Activated B cell treated with CpG ODN at 0.5 μM for 24 hours (primary cell): ENCODE data around the gene CTXND2. TPM values are rescaled to one million over a fixed set of nuclear protein-coding genes. Genes with fewer than 3 reads are reported as not detected.

Experiments
- ATAC-seq: fragments of 200-7000 bp; cut with Tn5 transposase; one replicate; pipeline ENCODE4 v1.10.0; 2021; ENCODE audit warnings: low read depth, mild to moderate bottlenecking, moderate library complexity
- CTCF ChIA-PET: fragments of 350-600 bp; sonication (Branson Sonifier 250); formaldehyde crosslinking; loops from one replicate; lab custom pipeline; 2021; ENCODE audit warnings: antibody characterized with exemption; lab: Charles Lee
- POLR2A ChIA-PET: fragments of 350-600 bp; sonication (Branson Sonifier 250); formaldehyde crosslinking; loops from one replicate; lab custom pipeline; 2021; ENCODE audit warnings: antibody characterized with exemption; lab: Charles Lee
- DNase-seq: peaks from one replicate; pipeline ENCODE4 v3.0.0; 2022
- H3K27ac Mint-ChIP-seq: one replicate; pipeline ENCODE4 v1.8.0; 2020; ENCODE audit warnings: mixed read lengths
- H3K27me3 Mint-ChIP-seq: one replicate; pipeline ENCODE4 v1.8.0; 2021; ENCODE audit warnings: mixed read lengths
- H3K36me3 Mint-ChIP-seq: one replicate; pipeline ENCODE4 v1.8.0; 2021; ENCODE audit warnings: low read depth, mixed read lengths
- H3K4me1 Mint-ChIP-seq: one replicate; pipeline ENCODE4 v1.8.0; 2021; ENCODE audit warnings: mixed read lengths
- H3K4me3 Mint-ChIP-seq: one replicate; pipeline ENCODE4 v1.8.0; 2020; ENCODE audit warnings: mild to moderate bottlenecking, mixed read lengths
- H3K9me3 Mint-ChIP-seq: one replicate; pipeline ENCODE4 v1.8.0; 2020; ENCODE audit warnings: mixed read lengths
- intact Hi-C: fragments of 100-400 bp; cut with micrococcal nuclease; formaldehyde crosslinking; loops from one replicate; pipeline ENCODE4 v1.15.1; 2024
- total RNA-seq: library from RNA; stranded (reverse); gene quantifications from 2 replicates; pipeline ENCODE4 v1.2.3, GENCODE V29; 2022
- TF ChIP-seq, protein P1 (sequence below): fragments of 200-600 bp; IDR thresholded peaks from one replicate; pipeline ENCODE4 v1.8.0; 2022; ENCODE audit warnings: antibody characterized with exemption, mild to moderate bottlenecking

Gene CTXND2
- total RNA-seq, 1 donor from 2014 or later, result not detected

DNA sequence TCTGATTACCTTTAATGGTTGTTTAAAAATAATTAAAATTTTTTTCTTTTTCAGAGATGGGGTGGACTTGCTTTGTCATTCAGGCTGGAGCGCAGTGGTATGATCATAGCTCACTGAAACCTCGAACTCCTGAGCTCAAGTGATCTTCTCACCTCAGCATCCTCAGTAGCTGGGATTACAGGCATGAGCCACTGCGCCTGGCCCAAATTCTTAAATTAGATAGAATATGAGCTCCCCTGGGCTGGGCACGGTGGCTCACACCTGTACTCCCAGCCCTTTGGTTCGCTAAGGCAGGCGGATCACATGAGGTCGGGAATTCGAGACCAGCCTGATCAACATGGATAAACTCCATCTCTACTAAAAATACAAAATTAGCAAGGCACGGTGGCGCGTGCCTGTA, 70.7 kb downstream of the CTXND2 start:
- Mint-ChIP-seq H3K9me3 (no peaks in the 10 kb centered on the region), H3K27ac (no peak overlapping the region), H3K36me3 (peaks cover 81% of the 10 kb centered on the region), H3K4me3 (no peak overlapping the region), H3K4me1 (no peaks in the 10 kb centered on the region), H3K27me3 (no peaks in the 10 kb centered on the region)
- POLR2A ChIA-PET, result interaction anchor here (0.5 to 1.0 kb wide), 2 partner anchors 12 to 16 kb away, joined by 3 to 4 read pairs; no protein-coding TSS in a partner anchor
- TF ChIP-seq, protein P1, sequence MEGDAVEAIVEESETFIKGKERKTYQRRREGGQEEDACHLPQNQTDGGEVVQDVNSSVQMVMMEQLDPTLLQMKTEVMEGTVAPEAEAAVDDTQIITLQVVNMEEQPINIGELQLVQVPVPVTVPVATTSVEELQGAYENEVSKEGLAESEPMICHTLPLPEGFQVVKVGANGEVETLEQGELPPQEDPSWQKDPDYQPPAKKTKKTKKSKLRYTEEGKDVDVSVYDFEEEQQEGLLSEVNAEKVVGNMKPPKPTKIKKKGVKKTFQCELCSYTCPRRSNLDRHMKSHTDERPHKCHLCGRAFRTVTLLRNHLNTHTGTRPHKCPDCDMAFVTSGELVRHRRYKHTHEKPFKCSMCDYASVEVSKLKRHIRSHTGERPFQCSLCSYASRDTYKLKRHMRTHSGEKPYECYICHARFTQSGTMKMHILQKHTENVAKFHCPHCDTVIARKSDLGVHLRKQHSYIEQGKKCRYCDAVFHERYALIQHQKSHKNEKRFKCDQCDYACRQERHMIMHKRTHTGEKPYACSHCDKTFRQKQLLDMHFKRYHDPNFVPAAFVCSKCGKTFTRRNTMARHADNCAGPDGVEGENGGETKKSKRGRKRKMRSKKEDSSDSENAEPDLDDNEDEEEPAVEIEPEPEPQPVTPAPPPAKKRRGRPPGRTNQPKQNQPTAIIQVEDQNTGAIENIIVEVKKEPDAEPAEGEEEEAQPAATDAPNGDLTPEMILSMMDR, result no peak
- DNase-seq, result no peak
- CTCF ChIA-PET, result no interaction called here
- no peak for ATAC-seq
- intact Hi-C loops, result no loop called here

DNA sequence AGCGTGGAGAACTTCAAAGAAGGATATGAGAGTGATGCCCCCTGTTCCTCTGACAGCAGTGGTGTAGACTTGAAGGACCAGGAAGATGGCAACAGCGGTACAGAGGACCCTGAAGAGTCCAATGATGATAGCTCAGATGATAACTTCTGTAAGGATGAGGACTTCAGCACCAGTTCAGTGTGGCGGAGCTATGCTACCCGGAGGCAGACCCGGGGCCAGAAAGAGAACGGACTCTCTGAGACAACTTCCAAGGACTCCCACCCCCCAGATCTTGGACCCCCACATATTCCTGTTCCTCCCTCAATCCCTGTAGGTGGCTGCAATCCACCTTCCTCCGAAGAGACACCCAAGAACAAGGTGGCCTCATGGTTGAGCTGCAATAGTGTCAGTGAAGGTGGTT, 73.7 kb downstream of the CTXND2 start:
- ChIA-PET CTCF (no interaction called here), POLR2A (interaction anchor here (0.7 kb wide), 1 partner anchor 11 kb away, joined by 3 read pairs; no protein-coding TSS in a partner anchor)
- ATAC-seq (no peak), DNase-seq (no peak)
- peaks cover 83% of the 10 kb centered on the region for H3K36me3 Mint-ChIP-seq
- H3K27me3 Mint-ChIP-seq, result no peaks in the 10 kb centered on the region
- H3K4me1 Mint-ChIP-seq, result no peaks in the 10 kb centered on the region
- no peaks in the 10 kb centered on the region for H3K9me3 Mint-ChIP-seq
- intact Hi-C loops, result no loop called here
- TF ChIP-seq, protein P1, result no peak
- no peak overlapping the region for H3K27ac Mint-ChIP-seq
- no peak overlapping the region for H3K4me3 Mint-ChIP-seq

DNA sequence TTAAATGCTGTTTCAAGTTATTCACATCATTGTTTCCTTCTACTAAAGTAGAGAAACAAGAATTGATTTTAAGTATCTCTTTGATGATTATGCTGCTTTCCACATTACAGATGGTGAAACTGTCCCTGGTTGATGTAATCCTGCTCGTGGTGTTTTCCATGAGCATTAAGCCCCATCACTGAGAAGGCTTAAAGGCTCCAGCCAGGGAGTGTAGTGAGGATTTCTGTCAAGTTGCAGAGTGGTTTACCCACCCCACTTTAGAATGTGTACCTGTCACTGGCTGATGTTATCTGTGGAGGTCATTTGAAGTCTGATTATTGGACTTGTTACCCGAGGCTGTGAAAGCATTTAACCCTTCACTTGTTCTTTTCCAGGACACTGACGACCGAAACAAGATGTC, 74.8 kb downstream of the CTXND2 start:
- Mint-ChIP-seq H3K9me3 (no peaks in the 10 kb centered on the region), H3K4me3 (no peak overlapping the region), H3K36me3 (peaks cover 88% of the 10 kb centered on the region), H3K27me3 (no peaks in the 10 kb centered on the region), H3K27ac (no peak overlapping the region), H3K4me1 (no peaks in the 10 kb centered on the region)
- ATAC-seq, result no peak
- DNase-seq, result no peak
- ChIA-PET POLR2A (interaction anchor here (1.9 kb wide), 1 partner anchor 12 kb away, joined by 6 read pairs; no protein-coding TSS in a partner anchor), CTCF (no interaction called here)
- TF ChIP-seq, protein P1, result no peak
- intact Hi-C loops, result no loop called here

Other genes starting within 250 kb of the CTXND2 start
- 19.7 and 22.5 TPM in 2 replicates for gene GOLPH3L, start 190.0 kb upstream of the CTXND2 start, total RNA-seq
- gene HORMAD1, start 166.2 kb upstream of the CTXND2 start, total RNA-seq, result 1.4 and 1.6 TPM in 2 replicates
- gene CTSS, start 121.4 kb upstream of the CTXND2 start, total RNA-seq, result 162 and 165 TPM in 2 replicates
- gene CTSK, start 78.9 kb upstream of the CTXND2 start, total RNA-seq, result 2.1 and 3.5 TPM in 2 replicates
- gene ARNT, start 10.5 kb upstream of the CTXND2 start, total RNA-seq, result 35.9 and 40.5 TPM in 2 replicates
- 101 and 105 TPM in 2 replicates for gene SETDB1, start 39.2 kb downstream of the CTXND2 start, total RNA-seq
- 95.5 and 106 TPM in 2 replicates for gene CERS2, start 87.7 kb downstream of the CTXND2 start, total RNA-seq
- gene ANXA9, start 95.2 kb downstream of the CTXND2 start, total RNA-seq, result not detected in 2 replicates
- 8.9 and 10.7 TPM in 2 replicates for gene MINDY1, start 119.8 kb downstream of the CTXND2 start, total RNA-seq
- gene PRUNE1, start 121.3 kb downstream of the CTXND2 start, total RNA-seq, result 12.9 and 14.2 TPM in 2 replicates
- gene BNIPL, start 149.4 kb downstream of the CTXND2 start, total RNA-seq, result 1.00 and 1.2 TPM in 2 replicates
- gene C1orf56, start 160.6 kb downstream of the CTXND2 start, total RNA-seq, result 2.4 and 2.5 TPM in 2 replicates
- gene CDC42SE1, start 172.5 kb downstream of the CTXND2 start, total RNA-seq, result 139 and 148 TPM in 2 replicates
- 0.59 and 0.67 TPM in 2 replicates for gene MLLT11, start 173.3 kb downstream of the CTXND2 start, total RNA-seq
- 13.8 and 17.4 TPM in 2 replicates for gene GABPB2, start 183.6 kb downstream of the CTXND2 start, total RNA-seq